Stimulated activated CD4-positive, alpha-beta T cell treated with anti-CD3 and anti-CD28 coated beads, Interleukin-2, amount 100 ng/mL, for 48 hours (primary cell): ENCODE data around the gene EMILIN1.
A peak's percentile ranks its signal among the peaks of the same experiment; 100 is the strongest.
"Not testable (repeated sequence)": the region's sequence is repeated elsewhere in the genome, so short reads cannot be mapped to it uniquely, and the experiment has no call there.

Source experiments
- DNase-seq, 2 donors: peaks; one replicate each; pipeline ENCODE4 v3.0.0-alpha.2; 2020

The EMILIN1 gene

GRCh38 chr2:27054721-27055120, 23.7 kb upstream of the EMILIN1 start:
- no peak for DNase-seq

- DNase-seq, result no peak
Observed at GRCh38 chr2:27057184-27057583, 21.2 kb upstream of the EMILIN1 start.

GRCh38 chr2:27058210-27058609, 20.2 kb upstream of the EMILIN1 start:
- no peak for DNase-seq

- DNase-seq, result no peak
Observed at GRCh38 chr2:27059141-27059820, 19.1 kb upstream of the EMILIN1 start.

GRCh38 chr2:27060323-27060722, 18.1 kb upstream of the EMILIN1 start:
- no peak for DNase-seq

- no peak for DNase-seq
Observed at GRCh38 chr2:27065128-27065527, 13.3 kb upstream of the EMILIN1 start.

GRCh38 chr2:27067385-27067784, 11.0 kb upstream of the EMILIN1 start:
- no peak for DNase-seq

- no peak for DNase-seq
Observed at GRCh38 chr2:27069436-27069835, 9.0 kb upstream of the EMILIN1 start.

- DNase-seq, result no peak
Observed at GRCh38 chr2:27069961-27070618, 8.3 kb upstream of the EMILIN1 start.

- DNase-seq, result no peak
Observed at GRCh38 chr2:27070653-27071276, 7.7 kb upstream of the EMILIN1 start.

- peak; percentile 86 to 88 for DNase-seq
Observed at GRCh38 chr2:27071277-27071989, 7.0 kb upstream of the EMILIN1 start, which contains the start of gene OST4. OST4 (minus strand) TSS chr2:27071654.

GRCh38 chr2:27071990-27072830, 6.2 kb upstream of the EMILIN1 start:
- peak in 1 of 2 donors; percentile 26 for DNase-seq

- no peak for DNase-seq
Observed at GRCh38 chr2:27072920-27073319, 5.5 kb upstream of the EMILIN1 start.

GRCh38 chr2:27073782-27074181, 4.6 kb upstream of the EMILIN1 start:
- no peak for DNase-seq

- DNase-seq, result peak in 1 of 2 donors; percentile 31
Observed at GRCh38 chr2:27074738-27075565, 3.5 kb upstream of the EMILIN1 start.

- not testable (repeated sequence) for DNase-seq
Observed at GRCh38 chr2:27075566-27075871, 2.9 kb upstream of the EMILIN1 start.

GRCh38 chr2:27076323-27076722, 2.1 kb upstream of the EMILIN1 start:
- no peak for DNase-seq

- DNase-seq, result no peak
Observed at GRCh38 chr2:27077231-27077630, 1.2 kb upstream of the EMILIN1 start.

- no peak for DNase-seq
Observed at GRCh38 chr2:27079233-27080139, 1.1 kb downstream of the EMILIN1 start.

- no peak for DNase-seq
Observed at GRCh38 chr2:27080140-27080469, 1.7 kb downstream of the EMILIN1 start.

GRCh38 chr2:27080603-27080936, 2.2 kb downstream of the EMILIN1 start:
- no peak for DNase-seq
